ENCODE data around the gene DBNL.

The DBNL gene

DNA sequence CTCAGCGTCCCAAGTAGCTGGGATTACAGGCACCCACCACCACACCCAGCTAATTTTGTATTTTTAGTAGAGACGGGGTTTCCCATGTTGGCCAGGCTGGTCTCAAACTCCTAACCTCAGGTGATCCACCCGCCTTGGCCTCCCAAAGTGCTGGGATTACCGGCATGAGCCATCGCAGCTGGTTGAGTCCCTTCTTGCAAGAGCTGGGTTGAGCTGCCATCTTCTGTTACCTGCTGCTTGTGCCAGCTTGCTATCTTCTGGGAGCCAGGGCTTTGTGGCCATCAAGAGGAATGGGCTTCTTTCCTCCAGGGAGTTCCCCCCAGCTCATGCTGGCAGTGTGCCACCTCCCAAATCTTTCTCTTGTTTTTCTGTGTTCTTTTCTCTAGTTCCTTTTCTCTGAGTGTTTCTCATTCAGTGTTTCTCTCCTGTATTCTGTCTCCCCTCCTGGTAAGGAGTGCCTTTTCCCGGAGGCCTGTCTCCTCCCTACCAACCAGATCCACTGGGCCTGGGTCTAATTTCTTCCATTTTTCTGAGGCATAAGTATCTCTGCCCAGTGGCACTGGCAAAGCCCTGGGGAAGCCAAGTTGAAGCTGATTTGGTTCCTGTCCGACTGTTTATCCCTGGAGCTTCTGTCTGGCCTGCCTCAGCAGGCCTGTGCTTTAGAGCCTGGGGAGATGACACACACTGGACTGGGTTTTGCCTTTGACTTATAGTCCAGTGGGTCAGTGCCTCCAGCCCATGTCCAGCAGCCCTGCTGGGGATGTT lies 3.7 kb downstream of the DBNL start:
- TF ChIP-seq, protein P1, sequence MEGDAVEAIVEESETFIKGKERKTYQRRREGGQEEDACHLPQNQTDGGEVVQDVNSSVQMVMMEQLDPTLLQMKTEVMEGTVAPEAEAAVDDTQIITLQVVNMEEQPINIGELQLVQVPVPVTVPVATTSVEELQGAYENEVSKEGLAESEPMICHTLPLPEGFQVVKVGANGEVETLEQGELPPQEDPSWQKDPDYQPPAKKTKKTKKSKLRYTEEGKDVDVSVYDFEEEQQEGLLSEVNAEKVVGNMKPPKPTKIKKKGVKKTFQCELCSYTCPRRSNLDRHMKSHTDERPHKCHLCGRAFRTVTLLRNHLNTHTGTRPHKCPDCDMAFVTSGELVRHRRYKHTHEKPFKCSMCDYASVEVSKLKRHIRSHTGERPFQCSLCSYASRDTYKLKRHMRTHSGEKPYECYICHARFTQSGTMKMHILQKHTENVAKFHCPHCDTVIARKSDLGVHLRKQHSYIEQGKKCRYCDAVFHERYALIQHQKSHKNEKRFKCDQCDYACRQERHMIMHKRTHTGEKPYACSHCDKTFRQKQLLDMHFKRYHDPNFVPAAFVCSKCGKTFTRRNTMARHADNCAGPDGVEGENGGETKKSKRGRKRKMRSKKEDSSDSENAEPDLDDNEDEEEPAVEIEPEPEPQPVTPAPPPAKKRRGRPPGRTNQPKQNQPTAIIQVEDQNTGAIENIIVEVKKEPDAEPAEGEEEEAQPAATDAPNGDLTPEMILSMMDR (IDR thresholded peaks at IDR 0.05; ENCODE audit: low read length, missing control alignments) = no peak
- no peak for DNase-seq (ENCODE audit: low read depth)
- no peak overlapping the region for H3K4me3 ChIP-seq (replicated peaks; ENCODE audit: low read depth, low read length)

DNA sequence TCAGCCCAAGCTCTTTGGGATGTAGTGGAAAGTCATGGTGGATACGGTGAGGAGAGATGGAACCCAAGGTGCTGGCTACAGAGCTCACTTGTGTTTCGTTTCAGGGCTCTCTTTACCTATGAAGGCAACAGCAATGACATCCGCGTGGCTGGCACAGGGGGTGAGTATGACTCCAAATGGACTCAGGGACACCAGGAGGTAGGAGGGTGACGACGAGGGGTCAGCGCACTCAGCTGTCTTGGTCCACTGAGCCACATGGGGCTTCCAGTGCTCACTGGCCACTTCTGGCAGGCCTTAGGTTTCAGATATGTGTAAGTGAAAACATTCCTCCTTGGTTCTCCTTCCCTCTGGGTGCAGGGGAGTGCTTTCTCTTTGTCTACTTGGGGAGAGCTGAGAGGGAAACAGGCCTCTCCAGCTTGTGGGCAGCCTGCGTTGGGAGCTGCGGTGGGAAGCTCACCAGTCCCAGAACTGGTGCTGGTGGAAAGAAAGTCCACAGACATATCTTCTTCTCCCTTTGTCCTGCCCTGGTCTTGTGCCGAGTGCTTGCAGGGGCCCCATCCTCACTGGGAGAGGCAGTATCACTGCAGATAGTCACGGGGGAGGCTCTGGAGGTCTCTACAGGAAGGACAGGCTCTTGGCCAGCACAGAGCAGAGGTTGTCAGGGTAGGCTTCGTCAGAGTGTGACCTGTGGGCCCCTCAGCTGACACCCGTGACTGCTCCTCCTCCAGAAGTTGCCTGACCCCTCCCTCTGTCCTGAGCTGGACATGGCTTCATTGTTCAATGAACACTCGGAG lies 5.8 kb downstream of the DBNL start:
- no peak overlapping the region for H3K4me3 ChIP-seq (replicated peaks; ENCODE audit: low read depth, low read length)
- DNase-seq (ENCODE audit: low read depth) = no peak
- TF ChIP-seq, protein P1 (IDR thresholded peaks at IDR 0.05; ENCODE audit: low read length, missing control alignments) = no peak

DNA sequence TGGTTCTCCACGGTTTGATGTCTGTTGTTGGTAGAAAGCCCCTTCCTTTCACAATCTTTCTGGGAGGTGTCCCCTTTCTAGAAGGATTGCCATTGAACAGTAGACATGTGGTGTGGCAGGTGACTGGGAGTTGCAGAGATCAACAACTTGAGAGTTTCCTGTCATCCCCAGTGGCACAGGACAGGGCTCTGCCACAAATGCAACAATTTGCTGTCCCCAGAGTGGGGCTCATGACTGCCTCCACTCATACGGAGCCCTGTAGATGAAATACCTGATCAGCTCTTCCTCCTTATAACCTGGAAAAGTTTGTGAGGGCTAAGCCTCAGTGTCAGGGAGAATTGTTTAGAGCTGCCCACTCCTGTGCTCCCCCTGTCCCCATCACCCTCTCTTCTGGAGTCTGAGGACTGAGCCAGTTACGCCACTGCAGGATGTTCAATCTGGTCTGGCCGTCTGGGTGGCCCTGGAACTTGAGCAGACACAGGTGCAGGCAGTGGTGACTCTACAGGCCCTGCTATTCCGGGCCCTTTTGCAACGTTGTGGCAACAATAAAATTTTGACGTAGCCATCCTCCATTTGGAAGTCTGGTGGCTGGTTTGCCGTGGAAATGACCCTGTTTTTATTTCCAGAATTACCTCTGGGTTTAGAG lies 6.5 kb downstream of the DBNL start:
- DNase-seq (ENCODE audit: low read depth) = no peak
- H3K4me3 ChIP-seq (replicated peaks; ENCODE audit: low read depth, low read length) = no peak overlapping the region
- TF ChIP-seq, protein P1 (IDR thresholded peaks at IDR 0.05; ENCODE audit: low read length, missing control alignments) = no peak

DNA sequence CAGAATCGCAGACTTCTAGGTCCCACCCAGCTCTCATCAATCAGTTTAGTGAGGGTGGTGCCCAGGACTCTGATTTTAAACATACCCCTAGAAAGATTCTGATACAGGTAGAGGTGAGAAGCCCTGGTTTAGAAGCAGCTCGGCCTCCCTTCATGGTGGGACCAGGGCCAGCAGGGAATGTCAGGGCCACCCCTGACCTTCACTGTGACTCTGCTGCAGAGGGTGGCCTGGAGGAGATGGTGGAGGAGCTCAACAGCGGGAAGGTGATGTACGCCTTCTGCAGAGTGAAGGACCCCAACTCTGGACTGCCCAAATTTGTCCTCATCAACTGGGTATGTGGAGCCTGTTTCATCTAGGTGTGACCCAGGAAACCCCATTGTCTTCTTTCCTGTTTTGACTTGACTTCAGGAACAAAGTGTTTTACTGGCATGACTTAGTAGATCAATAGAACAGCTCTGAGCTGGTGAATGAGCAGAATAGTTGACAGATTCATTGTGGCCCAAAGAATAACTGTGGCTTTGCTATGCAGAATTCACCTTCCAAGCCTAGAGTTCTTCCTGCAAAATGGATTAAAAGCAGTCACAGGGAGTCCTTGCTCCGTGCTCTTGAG lies 7.2 kb downstream of the DBNL start:
- no peak overlapping the region for H3K4me3 ChIP-seq (replicated peaks; ENCODE audit: low read depth, low read length)
- TF ChIP-seq, protein P1 (IDR thresholded peaks at IDR 0.05; ENCODE audit: low read length, missing control alignments) = no peak
- DNase-seq (ENCODE audit: low read depth) = no peak

DNA sequence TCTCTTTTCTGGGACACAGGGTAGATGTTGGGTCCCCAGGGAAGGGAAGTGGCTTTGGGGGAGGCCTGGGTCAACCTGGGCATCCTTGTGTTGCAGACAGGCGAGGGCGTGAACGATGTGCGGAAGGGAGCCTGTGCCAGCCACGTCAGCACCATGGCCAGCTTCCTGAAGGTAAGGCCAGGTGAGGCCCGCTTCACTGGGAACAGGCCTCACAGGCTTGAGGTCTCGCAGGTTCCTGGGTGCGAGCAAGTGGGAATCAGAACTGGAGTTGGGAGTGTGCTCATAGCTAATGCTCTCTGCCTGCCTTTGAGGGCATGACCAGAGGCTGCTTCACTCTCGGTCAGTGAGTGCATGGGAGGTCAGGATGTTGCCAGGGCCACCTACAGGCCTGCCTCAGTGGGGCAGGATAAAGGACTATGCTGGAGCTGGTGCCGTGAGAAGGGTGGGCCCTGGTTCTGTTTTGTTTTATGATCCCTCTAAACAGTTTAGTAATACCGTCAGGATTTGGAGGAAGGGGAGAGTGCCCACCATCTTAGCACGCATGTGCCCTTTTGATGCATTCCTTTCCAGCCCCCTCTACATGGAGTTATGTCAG lies 8.4 kb downstream of the DBNL start:
- DNase-seq (ENCODE audit: low read depth) = no peak
- no peak overlapping the region for H3K4me3 ChIP-seq (replicated peaks; ENCODE audit: low read depth, low read length)
- TF ChIP-seq, protein P1 (IDR thresholded peaks at IDR 0.05; ENCODE audit: low read length, missing control alignments) = no peak

DNA sequence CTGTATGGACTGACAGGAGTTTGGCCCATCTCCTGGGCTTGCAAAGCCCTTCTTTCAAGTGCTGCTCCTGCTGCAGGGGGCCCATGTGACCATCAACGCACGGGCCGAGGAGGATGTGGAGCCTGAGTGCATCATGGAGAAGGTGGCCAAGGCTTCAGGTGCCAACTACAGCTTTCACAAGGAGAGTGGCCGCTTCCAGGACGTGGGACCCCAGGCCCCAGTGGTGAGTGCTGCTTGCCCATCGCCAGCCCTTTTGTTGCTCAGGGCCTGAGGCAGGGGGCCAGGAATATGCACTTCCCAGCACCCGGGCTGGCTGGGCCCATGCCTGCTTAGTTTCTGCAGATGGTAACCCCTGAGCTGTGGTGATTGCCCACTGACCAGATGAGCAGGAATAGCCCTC lies 12.2 kb downstream of the DBNL start:
- no peak overlapping the region for H3K4me3 ChIP-seq (replicated peaks; ENCODE audit: low read depth, low read length)

More for the DNA sequence above, 12.2 kb downstream of the DBNL start:
- TF ChIP-seq, protein P1 (IDR thresholded peaks at IDR 0.05; ENCODE audit: low read length, missing control alignments) = no peak
- DNase-seq (ENCODE audit: low read depth) = no peak

All from fibroblast of pulmonary artery (primary cell).